ENCODE measurements around the gene P2RY8.

P2RY8 gene, protein sequence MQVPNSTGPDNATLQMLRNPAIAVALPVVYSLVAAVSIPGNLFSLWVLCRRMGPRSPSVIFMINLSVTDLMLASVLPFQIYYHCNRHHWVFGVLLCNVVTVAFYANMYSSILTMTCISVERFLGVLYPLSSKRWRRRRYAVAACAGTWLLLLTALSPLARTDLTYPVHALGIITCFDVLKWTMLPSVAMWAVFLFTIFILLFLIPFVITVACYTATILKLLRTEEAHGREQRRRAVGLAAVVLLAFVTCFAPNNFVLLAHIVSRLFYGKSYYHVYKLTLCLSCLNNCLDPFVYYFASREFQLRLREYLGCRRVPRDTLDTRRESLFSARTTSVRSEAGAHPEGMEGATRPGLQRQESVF

DNA sequence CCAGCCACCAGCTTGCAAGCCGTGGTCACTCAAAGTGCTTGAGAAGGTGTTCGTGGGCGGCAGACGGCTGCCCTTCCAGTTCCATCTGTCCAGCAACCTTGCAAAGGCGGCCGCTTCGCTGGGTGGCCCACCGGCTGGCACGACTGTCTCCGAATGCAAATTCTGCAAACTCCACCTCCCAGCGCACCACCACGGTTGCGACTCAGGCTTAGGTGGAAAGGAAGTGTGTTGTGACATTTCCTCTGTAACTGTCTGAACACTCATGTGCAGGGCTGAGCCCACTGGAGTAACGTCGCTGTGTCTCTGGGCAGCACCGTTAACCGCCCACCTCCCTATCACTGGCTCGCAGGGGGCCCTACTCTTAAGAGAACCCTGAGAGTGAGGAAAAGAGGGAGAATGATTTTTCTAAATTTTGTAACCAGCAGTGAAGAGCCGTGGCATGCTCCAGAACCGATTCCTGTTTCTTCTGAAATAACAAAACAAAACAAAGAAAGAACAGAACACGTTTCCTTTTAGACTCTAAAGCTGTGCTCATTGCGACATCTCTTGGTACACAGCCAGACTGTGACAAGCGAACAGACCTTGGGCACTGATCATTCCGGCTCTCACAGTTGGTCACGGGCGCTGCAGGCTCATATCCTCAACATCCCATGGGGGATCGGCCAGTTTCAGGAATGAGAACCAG, at the start of gene P2RY8:
TSS of gene P2RY8 (minus strand) at position 155 of the 685 bp plus-strand sequence. CDS start 70,627 bp downstream, outside the sequence.
- Histone ChIP-seq H3K9me3 (ENCODE audit: control insufficient read depth, low read length) (no peaks in the 10 kb centered on the region), H2AFZ (no peak within 1 kb of the TSS), H3K9ac (no peak within 1 kb of the TSS), H3K4me2 (ENCODE audit: low read length) (peak within 1 kb of the TSS; percentile 43), H3K27ac (peak within 1 kb of the TSS; percentile 65), H3K27me3 (ENCODE audit: control insufficient read depth, insufficient read depth, low read length) (no peaks in the 10 kb centered on the region), H3K79me2 (no peaks in the 10 kb centered on the region), H3K4me1 (no peaks in the 10 kb centered on the region), H3K4me3 (ENCODE audit: low read depth, low read length) (peak within 1 kb of the TSS; percentile 46), H3K36me3 (ENCODE audit: control insufficient read depth, insufficient read depth, low read length) (no peaks in the 10 kb centered on the region)
- TF ChIP-seq, protein P1, sequence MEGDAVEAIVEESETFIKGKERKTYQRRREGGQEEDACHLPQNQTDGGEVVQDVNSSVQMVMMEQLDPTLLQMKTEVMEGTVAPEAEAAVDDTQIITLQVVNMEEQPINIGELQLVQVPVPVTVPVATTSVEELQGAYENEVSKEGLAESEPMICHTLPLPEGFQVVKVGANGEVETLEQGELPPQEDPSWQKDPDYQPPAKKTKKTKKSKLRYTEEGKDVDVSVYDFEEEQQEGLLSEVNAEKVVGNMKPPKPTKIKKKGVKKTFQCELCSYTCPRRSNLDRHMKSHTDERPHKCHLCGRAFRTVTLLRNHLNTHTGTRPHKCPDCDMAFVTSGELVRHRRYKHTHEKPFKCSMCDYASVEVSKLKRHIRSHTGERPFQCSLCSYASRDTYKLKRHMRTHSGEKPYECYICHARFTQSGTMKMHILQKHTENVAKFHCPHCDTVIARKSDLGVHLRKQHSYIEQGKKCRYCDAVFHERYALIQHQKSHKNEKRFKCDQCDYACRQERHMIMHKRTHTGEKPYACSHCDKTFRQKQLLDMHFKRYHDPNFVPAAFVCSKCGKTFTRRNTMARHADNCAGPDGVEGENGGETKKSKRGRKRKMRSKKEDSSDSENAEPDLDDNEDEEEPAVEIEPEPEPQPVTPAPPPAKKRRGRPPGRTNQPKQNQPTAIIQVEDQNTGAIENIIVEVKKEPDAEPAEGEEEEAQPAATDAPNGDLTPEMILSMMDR (IDR thresholded peaks at IDR 0.05), result no peak

DNA sequence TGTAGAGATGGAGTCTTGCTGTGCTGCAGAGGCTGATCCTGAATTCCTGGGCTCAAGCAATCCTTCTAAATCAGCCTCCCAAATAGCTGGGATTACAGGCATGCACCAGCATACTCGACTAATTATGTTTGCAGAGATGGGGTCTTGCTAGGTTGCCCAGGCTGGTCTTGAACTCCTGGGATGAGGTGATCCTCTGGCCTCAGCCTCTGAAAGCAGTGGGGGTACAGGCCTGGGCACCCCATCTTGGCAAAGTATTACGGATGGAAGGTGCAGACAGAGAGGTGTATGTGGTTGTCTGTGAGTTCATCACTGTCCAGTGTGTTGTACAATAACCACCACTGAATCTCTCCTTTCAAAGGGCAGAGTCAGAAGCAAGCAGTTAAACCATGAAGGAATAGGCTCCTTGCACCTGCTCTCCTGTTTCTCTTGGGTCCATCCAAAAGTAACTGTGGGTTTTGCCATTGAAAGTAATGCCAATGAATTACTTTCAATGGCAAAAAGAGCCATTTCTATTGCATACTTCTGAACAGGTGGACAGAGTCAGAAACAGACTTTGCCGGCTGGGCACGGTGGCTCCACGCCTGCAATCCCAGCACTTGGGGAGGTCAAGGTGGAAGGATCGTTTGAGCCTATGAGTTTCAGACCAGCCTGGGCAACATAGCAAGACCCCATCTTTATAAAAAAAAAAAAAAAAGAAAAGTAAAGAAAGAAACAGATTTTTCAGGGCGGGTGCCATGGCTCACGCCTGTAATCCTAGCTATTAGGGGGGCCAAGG, 47.4 kb upstream of the P2RY8 start:
- Histone ChIP-seq H3K4me1 (no peaks in the 10 kb centered on the region), H3K4me2 (ENCODE audit: low read length) (no peak overlapping the region), H3K9me3 (ENCODE audit: control insufficient read depth, low read length) (no peaks in the 10 kb centered on the region), H3K36me3 (ENCODE audit: control insufficient read depth, insufficient read depth, low read length) (no peaks in the 10 kb centered on the region), H3K4me3 (ENCODE audit: low read depth, low read length) (no peak overlapping the region), H2AFZ (no peak overlapping the region), H3K79me2 (no peaks in the 10 kb centered on the region), H3K9ac (no peak overlapping the region), H3K27ac (no peak overlapping the region), H3K27me3 (ENCODE audit: control insufficient read depth, insufficient read depth, low read length) (no peaks in the 10 kb centered on the region)
- TF ChIP-seq, protein P1 (IDR thresholded peaks at IDR 0.05), result no peak

DNA sequence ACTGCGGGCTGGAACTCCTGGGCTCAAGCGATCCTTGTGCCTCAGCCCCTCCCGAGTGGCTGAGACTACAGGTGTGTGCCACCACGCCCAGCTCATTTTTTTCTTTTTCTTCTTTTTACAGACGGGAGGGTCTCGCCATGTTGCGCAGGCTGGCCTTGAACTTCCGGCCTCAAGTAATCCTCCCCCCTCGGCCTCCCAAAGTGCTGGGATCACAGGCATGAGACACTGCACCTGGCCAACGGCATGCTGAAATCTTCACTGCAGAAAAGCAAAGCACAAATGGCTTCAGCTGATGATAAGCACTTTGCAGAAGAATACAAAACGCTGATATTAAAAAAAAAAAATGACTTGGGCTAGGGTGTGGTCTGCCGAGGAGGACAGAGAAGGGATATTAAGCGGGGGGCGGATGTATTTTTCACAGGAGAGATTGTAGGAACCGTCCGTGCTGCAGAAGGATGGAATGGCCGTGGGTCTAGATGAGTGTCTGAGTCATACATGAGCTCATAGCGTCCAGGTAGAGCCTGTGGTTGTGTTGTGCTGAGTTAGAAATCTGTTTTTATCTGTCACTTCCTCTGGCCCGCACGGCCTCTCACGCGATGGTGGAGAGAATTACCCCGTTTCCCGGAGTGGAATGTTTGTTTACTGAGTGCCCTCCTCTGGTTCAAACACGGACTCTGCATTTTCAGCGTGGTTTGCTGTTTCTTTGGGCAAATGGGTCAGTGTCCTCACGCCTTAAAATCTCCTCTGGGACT, 45.9 kb upstream of the P2RY8 start:
- no peaks in the 10 kb centered on the region for H3K27me3 ChIP-seq (ENCODE audit: control insufficient read depth, insufficient read depth, low read length)
- H3K36me3 ChIP-seq (ENCODE audit: control insufficient read depth, insufficient read depth, low read length), result no peaks in the 10 kb centered on the region
- TF ChIP-seq, protein P1 (IDR thresholded peaks at IDR 0.05), result no peak
- no peaks in the 10 kb centered on the region for H3K9me3 ChIP-seq (ENCODE audit: control insufficient read depth, low read length)
- no peaks in the 10 kb centered on the region for H3K4me1 ChIP-seq
- no peak overlapping the region for H3K27ac ChIP-seq
- H2AFZ ChIP-seq, result no peak overlapping the region
- H3K4me3 ChIP-seq (ENCODE audit: low read depth, low read length), result no peak overlapping the region
- H3K9ac ChIP-seq, result no peak overlapping the region
- H3K4me2 ChIP-seq (ENCODE audit: low read length), result no peak overlapping the region
- no peaks in the 10 kb centered on the region for H3K79me2 ChIP-seq

DNA sequence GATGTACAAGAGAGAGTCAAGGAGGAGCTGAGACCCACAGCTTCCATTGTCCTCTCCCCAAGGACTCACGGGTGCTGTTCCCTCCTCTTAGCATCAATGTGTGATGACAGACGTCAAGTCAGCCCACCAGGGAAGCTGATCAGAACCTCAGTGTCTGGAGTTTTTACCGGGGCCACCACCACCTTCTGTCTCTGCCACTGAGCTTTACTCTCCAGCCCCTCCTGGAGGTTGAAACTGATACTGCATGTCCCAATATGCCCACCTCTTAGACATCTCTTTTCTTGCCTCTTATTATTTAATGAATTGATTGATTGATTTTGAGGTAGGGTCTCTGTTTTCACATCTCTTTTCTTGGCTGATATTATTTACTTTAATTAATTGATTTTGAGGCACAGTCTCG, 44.1 kb upstream of the P2RY8 start:
- H3K9ac ChIP-seq, result no peak overlapping the region
- H3K9me3 ChIP-seq (ENCODE audit: control insufficient read depth, low read length), result no peaks in the 10 kb centered on the region
- H3K36me3 ChIP-seq (ENCODE audit: control insufficient read depth, insufficient read depth, low read length), result no peaks in the 10 kb centered on the region
- no peaks in the 10 kb centered on the region for H3K4me1 ChIP-seq
- H2AFZ ChIP-seq, result no peak overlapping the region
- H3K27ac ChIP-seq, result no peak overlapping the region
- no peak overlapping the region for H3K4me3 ChIP-seq (ENCODE audit: low read depth, low read length)
- TF ChIP-seq, protein P1 (IDR thresholded peaks at IDR 0.05), result peak; percentile 58
- H3K27me3 ChIP-seq (ENCODE audit: control insufficient read depth, insufficient read depth, low read length), result no peaks in the 10 kb centered on the region
- H3K79me2 ChIP-seq, result no peaks in the 10 kb centered on the region
- no peak overlapping the region for H3K4me2 ChIP-seq (ENCODE audit: low read length)

Data from parathyroid adenoma (tissue), 2 donors.